HG03095 (cell line): ENCODE data around the gene CD8B2.
"Not testable (repeated sequence)": the region's sequence is repeated elsewhere in the genome, so short reads cannot be mapped to it uniquely, and the experiment has no call there.

Experiments used
- ATAC-seq: cut with Tn5 transposase; IDR thresholded peaks from one replicate; pipeline ENCODE4 v1.9.1; 2021; ENCODE audit warnings: moderate library complexity; ENCODE audit not compliant: unreplicated experiment

The CD8B2 gene

GRCh38 chr2:106511476-106511901 lies 24.3 kb downstream of the CD8B2 start:
- not testable (repeated sequence) for ATAC-seq

- not testable (repeated sequence) for ATAC-seq
These were observed 24.8 kb downstream of the CD8B2 start for GRCh38 chr2:106511934-106512333.

- ATAC-seq: not testable (repeated sequence)
These were observed 26.2 kb downstream of the CD8B2 start for GRCh38 chr2:106513391-106513790.

- not testable (repeated sequence) for ATAC-seq
These were observed 27.7 kb downstream of the CD8B2 start for GRCh38 chr2:106514827-106515226.

- ATAC-seq: no peak
These were observed 29.3 kb downstream of the CD8B2 start for GRCh38 chr2:106516436-106516835.

GRCh38 chr2:106516864-106517263 lies 29.7 kb downstream of the CD8B2 start:
- ATAC-seq: no peak

- no peak for ATAC-seq
These were observed 30.2 kb downstream of the CD8B2 start for GRCh38 chr2:106517329-106517728.

GRCh38 chr2:106519767-106520166 lies 32.6 kb downstream of the CD8B2 start:
- no peak for ATAC-seq

- ATAC-seq: no peak
These were observed 33.9 kb downstream of the CD8B2 start for GRCh38 chr2:106521016-106521415.

GRCh38 chr2:106523976-106524665 lies 37.0 kb downstream of the CD8B2 start:
- ATAC-seq: no peak

- ATAC-seq: no peak
These were observed 43.7 kb downstream of the CD8B2 start for GRCh38 chr2:106530866-106531265.

GRCh38 chr2:106531676-106532214 lies 44.6 kb downstream of the CD8B2 start:
- ATAC-seq: no peak

- no peak for ATAC-seq
These were observed 45.1 kb downstream of the CD8B2 start for GRCh38 chr2:106532236-106532635.

- no peak for ATAC-seq
These were observed 47.3 kb downstream of the CD8B2 start for GRCh38 chr2:106534471-106534870.

GRCh38 chr2:106536490-106536889 lies 49.3 kb downstream of the CD8B2 start:
- no peak for ATAC-seq

- no peak for ATAC-seq
These were observed 49.9 kb downstream of the CD8B2 start for GRCh38 chr2:106537047-106537446.

GRCh38 chr2:106537791-106538191 lies 50.6 kb downstream of the CD8B2 start:
- ATAC-seq: no peak

- no peak for ATAC-seq
These were observed 53.7 kb downstream of the CD8B2 start for GRCh38 chr2:106540886-106541285.

- no peak for ATAC-seq
These were observed 54.2 kb downstream of the CD8B2 start for GRCh38 chr2:106541333-106541732.

- ATAC-seq: peak; percentile 86
These were observed 55.7 kb downstream of the CD8B2 start for GRCh38 chr2:106542746-106543359.

- ATAC-seq: no peak
These were observed 57.8 kb downstream of the CD8B2 start for GRCh38 chr2:106545007-106545406.

- ATAC-seq: no peak
These were observed 59.3 kb downstream of the CD8B2 start for GRCh38 chr2:106546391-106546990.
